ENCODE data around the gene FAM111A. TPM values are rescaled to one million over a fixed set of nuclear protein-coding genes. Genes with fewer than 3 reads are reported as not detected.
"Not testable (repeated sequence)": the region's sequence is repeated elsewhere in the genome, so short reads cannot be mapped to it uniquely, and the experiment has no call there.

The FAM111A gene
- 100 to 1,000 TPM in 1 of 2 experiments, 10 to 100 TPM in 1; 87.9 to 135 TPM for total RNA-seq

GRCh38 chr11:59142530-59143507 is at the start of gene FAM111A:
TSS of gene FAM111A (plus strand) at chr11:59142856. CDS start at chr11:59148873, 6,017 bp downstream.
- peak; percentile 77 for ATAC-seq

GRCh38 chr11:59093576-59093975 is 49.1 kb upstream of the FAM111A start:
- peaks cover 15% of the 10 kb centered on the region for H3K27me3 Mint-ChIP-seq
- POLR2A ChIA-PET; H3K9me3 Mint-ChIP-seq (ENCODE audit: low read depth); H3K4me1 Mint-ChIP-seq; ATAC-seq; intact Hi-C loops (cut with DNase I, micrococcal nuclease); H3K4me3 Mint-ChIP-seq; DNase-seq; H3K36me3 Mint-ChIP-seq (ENCODE audit: low read depth); H3K27ac Mint-ChIP-seq: not testable (repeated sequence)
- CTCF ChIA-PET = interaction anchor here (0.7 to 1.1 kb wide), 2 partner anchors 65 to 108 kb away, joined by 3 to 5 read pairs; no protein-coding TSS in a partner anchor

More at GRCh38 chr11:59142530-59143507, at the start of gene FAM111A:
- POLR2A ChIA-PET = interaction anchor here (0.9 to 1.4 kb wide), 3 partner anchors 10 to 36 kb away, joined by 3 to 7 read pairs (median 4); partner anchors contain the start of gene FAM111B
- DNase-seq = peak; percentile 90
- H3K36me3 Mint-ChIP-seq (ENCODE audit: low read depth) = peaks cover 32% of the 10 kb centered on the region
- no peaks in the 10 kb centered on the region for H3K27me3 Mint-ChIP-seq
- intact Hi-C loops (cut with DNase I, micrococcal nuclease) = loop anchor here (1.0 to 5.0 kb wide), 9 partner anchors 16 to 1716 kb away; partner anchors contain the start of genes ZFP91 (in 2 of the 2), OSBP (in 1 of the 2), PATL1 (in 1 of the 2) and SLC43A3 (in 1 of the 2)
- peaks cover 47% of the 10 kb centered on the region for H3K4me1 Mint-ChIP-seq
- peak within 1 kb of the TSS; percentile 91 for H3K4me3 Mint-ChIP-seq
- peak within 1 kb of the TSS; percentile 93 for H3K27ac Mint-ChIP-seq
- CTCF ChIA-PET = interaction anchor here (0.6 to 9.6 kb wide), 7 partner anchors 9 to 575 kb away, joined by 3 to 130 read pairs (median 4); partner anchors contain the start of gene FAM111B
- H3K9me3 Mint-ChIP-seq (ENCODE audit: low read depth) = no peaks in the 10 kb centered on the region

- H3K9me3 Mint-ChIP-seq (ENCODE audit: low read depth); POLR2A ChIA-PET; DNase-seq; H3K4me3 Mint-ChIP-seq; H3K36me3 Mint-ChIP-seq (ENCODE audit: low read depth); intact Hi-C loops (cut with DNase I, micrococcal nuclease); H3K4me1 Mint-ChIP-seq; ATAC-seq; H3K27ac Mint-ChIP-seq: not testable (repeated sequence)
- CTCF ChIA-PET = interaction anchor here (3.7 to 4.1 kb wide), 2 partner anchors 40 to 63 kb away, joined by 33 read pairs; no protein-coding TSS in a partner anchor
- peaks cover 21% of the 10 kb centered on the region for H3K27me3 Mint-ChIP-seq
Observed at GRCh38 chr11:59095225-59095624, 47.4 kb upstream of the FAM111A start.

GRCh38 chr11:59095972-59096575 is 46.6 kb upstream of the FAM111A start:
- ATAC-seq; H3K36me3 Mint-ChIP-seq (ENCODE audit: low read depth); H3K27ac Mint-ChIP-seq; H3K4me3 Mint-ChIP-seq; H3K9me3 Mint-ChIP-seq (ENCODE audit: low read depth); POLR2A ChIA-PET; intact Hi-C loops (cut with DNase I, micrococcal nuclease); DNase-seq; H3K4me1 Mint-ChIP-seq: not testable (repeated sequence)
- CTCF ChIA-PET = interaction anchor here (1.8 to 4.1 kb wide), 4 partner anchors 10 to 62 kb away, joined by 4 to 33 read pairs (median 19); partner anchors contain the start of gene FAM111B
- peaks cover 25% of the 10 kb centered on the region for H3K27me3 Mint-ChIP-seq

- H3K4me3 Mint-ChIP-seq = no peak overlapping the region
- ATAC-seq (peak; percentile 77), DNase-seq (peak; percentile 79)
- CTCF ChIA-PET = interaction anchor here (0.6 to 4.1 kb wide), 10 partner anchors 9 to 74 kb away, joined by 3 to 33 read pairs (median 4); partner anchors contain the start of gene FAM111B
- H3K9me3 Mint-ChIP-seq (ENCODE audit: low read depth) = no peaks in the 10 kb centered on the region
- peaks cover 9% of the 10 kb centered on the region for H3K4me1 Mint-ChIP-seq
- POLR2A ChIA-PET = interaction anchor here (0.7 kb wide), 1 partner anchor 63 kb away, joined by 6 read pairs; no protein-coding TSS in a partner anchor
- no peak overlapping the region for H3K27ac Mint-ChIP-seq
- intact Hi-C loops (cut with DNase I, micrococcal nuclease) = loop anchor here (1.0 kb wide), 3 partner anchors 38 to 61 kb away; no protein-coding TSS in a partner anchor
- H3K36me3 Mint-ChIP-seq (ENCODE audit: low read depth) = no peaks in the 10 kb centered on the region
- peaks cover 21% of the 10 kb centered on the region for H3K27me3 Mint-ChIP-seq
Observed at GRCh38 chr11:59097113-59097708, 45.4 kb upstream of the FAM111A start.

- ATAC-seq; POLR2A ChIA-PET; H3K36me3 Mint-ChIP-seq (ENCODE audit: low read depth); H3K27ac Mint-ChIP-seq; H3K4me3 Mint-ChIP-seq; DNase-seq; H3K9me3 Mint-ChIP-seq (ENCODE audit: low read depth): not testable (repeated sequence)
- intact Hi-C loops (cut with DNase I, micrococcal nuclease) = loop anchor here (1.0 kb wide), 3 partner anchors 37 to 60 kb away; no protein-coding TSS in a partner anchor
- Mint-ChIP-seq H3K4me1 (peaks cover 13% of the 10 kb centered on the region), H3K27me3 (peaks cover 20% of the 10 kb centered on the region)
- CTCF ChIA-PET = interaction anchor here (0.6 to 4.1 kb wide), 9 partner anchors 8 to 73 kb away, joined by 3 to 33 read pairs (median 4); partner anchors contain the start of gene FAM111B
Observed at GRCh38 chr11:59097938-59098337, 44.7 kb upstream of the FAM111A start.

- POLR2A ChIA-PET = no interaction called here
- Mint-ChIP-seq H3K36me3 (ENCODE audit: low read depth) (peaks cover 2% of the 10 kb centered on the region), H3K27me3 (peaks cover 34% of the 10 kb centered on the region), H3K4me1 (peaks cover 33% of the 10 kb centered on the region), H3K9me3 (ENCODE audit: low read depth) (no peaks in the 10 kb centered on the region), H3K27ac (peak overlapping the region; percentile 8), H3K4me3 (peak overlapping the region; percentile 64)
- intact Hi-C loops (cut with DNase I, micrococcal nuclease) = no loop called here
- DNase-seq (peak; percentile 86), ATAC-seq (peak; percentile 60)
- CTCF ChIA-PET = interaction anchor here (0.6 to 3.2 kb wide), 3 partner anchors 33 to 56 kb away, joined by 3 to 16 read pairs (median 9); no protein-coding TSS in a partner anchor
Observed at GRCh38 chr11:59102259-59102765, 40.3 kb upstream of the FAM111A start.

- Mint-ChIP-seq H3K9me3 (ENCODE audit: low read depth) (no peaks in the 10 kb centered on the region), H3K36me3 (ENCODE audit: low read depth) (peaks cover 28% of the 10 kb centered on the region), H3K27me3 (peaks cover 23% of the 10 kb centered on the region), H3K4me1 (peaks cover 54% of the 10 kb centered on the region), H3K4me3 (peak within 1 kb of the TSS; percentile 79), H3K27ac (peak within 1 kb of the TSS; percentile 64)
- ChIA-PET CTCF (interaction anchor here (0.7 to 3.4 kb wide), 13 partner anchors 10 to 562 kb away, joined by 3 to 24 read pairs (median 4); partner anchors contain the start of genes DTX4, FAM111A and PATL1), POLR2A (interaction anchor here (0.6 to 1.7 kb wide), 4 partner anchors 36 to 452 kb away, joined by 3 to 7 read pairs (median 5); partner anchors contain the start of genes DTX4 and FAM111A)
- intact Hi-C loops (cut with DNase I, micrococcal nuclease) = loop anchor here (1.0 to 2.0 kb wide), 3 partner anchors 36 to 528 kb away; partner anchors contain the start of genes FAM111A (in 2 of the 2) and ZFP91 (in 1 of the 2)
- DNase-seq (peak; percentile 86), ATAC-seq (peak; percentile 87)
Observed at GRCh38 chr11:59106363-59107336, 36.0 kb upstream of the FAM111A start, which contains the start of gene FAM111B. TSS of gene FAM111B (plus strand) at chr11:59107237. CDS start at chr11:59109626, 2,389 bp downstream.

- Mint-ChIP-seq H3K27me3 (peaks cover 23% of the 10 kb centered on the region), H3K27ac (peak overlapping the region; percentile 64), H3K4me3 (peak overlapping the region; percentile 79), H3K4me1 (peaks cover 48% of the 10 kb centered on the region), H3K36me3 (ENCODE audit: low read depth) (peaks cover 36% of the 10 kb centered on the region)
- DNase-seq (peak; percentile 53), ATAC-seq (peak; percentile 21)
- intact Hi-C loops (cut with DNase I, micrococcal nuclease) = loop anchor here (2.0 kb wide), 2 partner anchors 45 to 529 kb away; partner anchors contain the start of gene ZFP91 (in 1 of the 2)
- H3K9me3 Mint-ChIP-seq (ENCODE audit: low read depth) = not testable (repeated sequence)
- CTCF ChIA-PET = interaction anchor here (0.7 to 3.4 kb wide), 9 partner anchors 28 to 561 kb away, joined by 3 to 24 read pairs (median 4); partner anchors contain the start of gene PATL1
- POLR2A ChIA-PET = interaction anchor here (1.0 to 1.7 kb wide), 3 partner anchors 35 to 41 kb away, joined by 3 to 7 read pairs (median 4); partner anchors contain the start of gene FAM111A
Observed at GRCh38 chr11:59107721-59108120, 34.9 kb upstream of the FAM111A start.

Data from activated CD4-positive, alpha-beta T cell treated with anti-CD3 and anti-CD28 coated beads for 36 hours (primary cell).